Measurements from ENCODE around the gene DNAJC27.

GRCh38 chr2:24986372-24986771 lies 14.6 kb upstream of the DNAJC27 start:
- no peak for TF ChIP-seq CTCF (IDR thresholded peaks at IDR 0.05)
- TF ChIP-seq ZFX (IDR thresholded peaks at IDR 0.05; ENCODE audit: borderline replicate concordance) = no peak

Data from 22Rv1 (cell line).